ENCODE data around the gene COPG2. TPM values are rescaled to one million over a fixed set of nuclear protein-coding genes. Genes with fewer than 3 reads are reported as not detected.
"Not testable (repeated sequence)": the region's sequence is repeated elsewhere in the genome, so short reads cannot be mapped to it uniquely, and the experiment has no call there.

Gene COPG2
- total and polyA plus RNA-seq, 2 of the 4 experiments (the other 2 are of a cell fraction): 18.1 to 50.0 TPM

DNA sequence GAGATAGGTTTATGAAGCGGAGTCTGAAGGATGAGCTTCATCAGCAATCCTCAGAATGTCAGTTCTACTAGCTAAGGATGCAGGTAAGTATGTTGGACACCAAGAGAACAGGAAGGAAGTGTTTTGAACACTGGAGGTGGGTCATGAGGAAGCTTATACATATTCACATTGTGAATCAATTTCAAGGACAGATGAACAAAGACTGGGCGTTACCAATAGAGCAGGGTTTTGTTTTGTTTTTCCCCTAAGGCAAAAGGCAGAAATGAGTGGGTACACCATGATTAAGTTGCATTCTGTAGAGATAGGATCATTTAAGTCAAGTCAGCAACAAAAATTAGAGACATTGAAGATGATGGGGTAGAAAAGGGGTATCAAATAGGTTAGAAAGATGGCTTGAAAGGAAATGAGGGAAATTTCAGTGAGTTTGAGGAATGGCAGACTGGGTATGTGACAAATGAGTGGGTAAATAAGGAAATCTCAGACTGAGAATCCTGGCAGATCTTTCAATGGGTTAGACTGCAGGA lies 125.0 kb downstream of the COPG2 start:
- Histone ChIP-seq H3K27me3 (ENCODE audit: control insufficient read depth, insufficient read depth, low read length) (no peaks in the 10 kb centered on the region), H4K20me1 (ENCODE audit: insufficient read depth, low read length) (no peaks in the 10 kb centered on the region), H3K18ac (ENCODE audit: low read depth, low read length) (no peak overlapping the region), H4K91ac (ENCODE audit: insufficient read depth, low read depth, low read length) (no peak overlapping the region), H3K79me1 (ENCODE audit: low read depth in 1 of 2, low read length in 2 of 2) (no peaks in the 10 kb centered on the region), H3K9me1 (ENCODE audit: insufficient read depth, low read length) (peaks cover 3% of the 10 kb centered on the region; the same call in 1 of the 2 replicates), H2AK9ac (replicated peaks; ENCODE audit: low read depth, low read length, poor library complexity) (no peak overlapping the region), H3K14ac (replicated peaks; ENCODE audit: low read depth, low read length) (no peak overlapping the region), H4K8ac (ENCODE audit: low read depth in 2 of 2, low read length in 2 of 2) (no peak overlapping the region), H3K4ac (ENCODE audit: low read depth, low read length) (no peak overlapping the region), H2BK15ac (ENCODE audit: low read depth, low read length) (no peak overlapping the region), H3K27ac (ENCODE audit: insufficient read depth, low read length) (no peak overlapping the region), H2AK5ac (ENCODE audit: low read depth, low read length) (no peak overlapping the region), H4K5ac (ENCODE audit: low read depth, low read length) (no peak overlapping the region), H2BK120ac (ENCODE audit: low read depth, low read length) (no peak overlapping the region), H3K23ac (ENCODE audit: low read depth, low read length) (no peak overlapping the region), H3K36me3 (ENCODE audit: control insufficient read depth, insufficient read depth, low read length) (0 out of 2 replicates have a peak, but pooled peaks cover 3% of the 10 kb centered on the region), H3K4me3 (ENCODE audit: insufficient read depth, low read depth, low read length) (no peak overlapping the region), H3K9ac (ENCODE audit: low read depth, low read length) (no peak overlapping the region), H3K56ac (ENCODE audit: extremely low read depth, insufficient read depth, low read length) (no peak overlapping the region), H2AFZ (replicated peaks; ENCODE audit: low read length, poor library complexity) (no peak overlapping the region), H3K4me2 (ENCODE audit: low read depth, low read length) (no peak overlapping the region), H3K9me3 (ENCODE audit: control insufficient read depth, insufficient read depth, low read length) (no peaks in the 10 kb centered on the region), H3K4me1 (ENCODE audit: control insufficient read depth, insufficient read depth, low read length) (no peaks in the 10 kb centered on the region), H2BK5ac (ENCODE audit: low read depth, low read length, poor library complexity, severe bottlenecking) (no peak overlapping the region), H2BK20ac (ENCODE audit: low read depth, low read length) (no peak overlapping the region)
- 83% methylated on average over 1 of the region's 2 CpGs; no CpG with 5 or more reads in 1 of the 2 experiments for WGBS, 2 experiments (ENCODE audit: extremely low coverage in 2 of 2, insufficient read length in 1 of 2)
- no TSS peak for BruUV-seq (replicated peaks)
- intact Hi-C loops (cut with micrococcal nuclease) (no loop called here), in situ Hi-C loops (cut with MboI; ENCODE audit: low sequenced_read_pairs) (no loop called here), dilution Hi-C loops (cut with HindIII; ENCODE audit: low sequenced_read_pairs, unreplicated experiment) (no loop called here)
- POLR2A ChIA-PET (ENCODE audit: unreplicated experiment): no interaction called here
- DNase-seq (no peak), ATAC-seq (ENCODE audit: low read depth) (no peak)
- CTCF ChIA-PET: no interaction called here
- TF ChIP-seq POLR2A (IDR thresholded peaks at IDR 0.05; ENCODE audit: low read depth, low read length) (no peak), MAFK (IDR thresholded peaks at IDR 0.05; ENCODE audit: low read depth, low read length) (peak; percentile 47), MAZ (IDR thresholded peaks at IDR 0.05; ENCODE audit: borderline replicate concordance, low read depth, low read length) (no peak), NFE2L2 (IDR thresholded peaks at IDR 0.05; ENCODE audit: low read depth, low read length) (no peak)

DNA sequence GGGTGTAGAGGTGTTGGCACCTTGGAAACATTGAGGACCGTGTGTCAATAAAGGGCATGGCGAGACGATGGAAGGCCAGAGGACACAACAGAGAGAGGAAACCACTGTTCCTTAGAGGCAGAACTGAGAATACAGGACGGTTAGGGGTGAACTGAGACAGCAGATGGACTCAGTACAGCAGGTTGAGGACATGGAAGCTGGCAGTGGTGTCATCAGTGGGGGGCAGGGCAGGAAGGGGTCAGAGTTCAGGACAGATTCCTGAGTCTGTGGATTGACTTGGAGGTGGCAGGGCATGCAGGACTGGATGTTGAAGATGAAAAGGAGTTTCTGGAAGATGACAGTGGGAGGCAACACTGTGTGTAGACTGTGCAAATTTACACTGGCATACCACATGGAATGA lies 126.3 kb downstream of the COPG2 start:
- in situ Hi-C loops (cut with MboI; ENCODE audit: low sequenced_read_pairs); H3K4me3 ChIP-seq (ENCODE audit: insufficient read depth, low read depth, low read length); H3K14ac ChIP-seq (replicated peaks; ENCODE audit: low read depth, low read length); H3K56ac ChIP-seq (ENCODE audit: extremely low read depth, insufficient read depth, low read length); H2BK5ac ChIP-seq (ENCODE audit: low read depth, low read length, poor library complexity, severe bottlenecking); intact Hi-C loops (cut with micrococcal nuclease); H2AK5ac ChIP-seq (ENCODE audit: low read depth, low read length); H3K4me2 ChIP-seq (ENCODE audit: low read depth, low read length); H3K9ac ChIP-seq (ENCODE audit: low read depth, low read length); BruUV-seq (replicated peaks); H2BK120ac ChIP-seq (ENCODE audit: low read depth, low read length); H3K4ac ChIP-seq (ENCODE audit: low read depth, low read length); DNase-seq; H4K20me1 ChIP-seq (ENCODE audit: insufficient read depth, low read length); H3K4me1 ChIP-seq (ENCODE audit: control insufficient read depth, insufficient read depth, low read length); H3K27me3 ChIP-seq (ENCODE audit: control insufficient read depth, insufficient read depth, low read length); H3K36me3 ChIP-seq (ENCODE audit: control insufficient read depth, insufficient read depth, low read length); H3K27ac ChIP-seq (ENCODE audit: insufficient read depth, low read length); H4K8ac ChIP-seq (ENCODE audit: low read depth in 2 of 2, low read length in 2 of 2); H2BK15ac ChIP-seq (ENCODE audit: low read depth, low read length); ATAC-seq (ENCODE audit: low read depth); H2AK9ac ChIP-seq (replicated peaks; ENCODE audit: low read depth, low read length, poor library complexity); H3K9me3 ChIP-seq (ENCODE audit: control insufficient read depth, insufficient read depth, low read length); POLR2A ChIA-PET (ENCODE audit: unreplicated experiment); H4K5ac ChIP-seq (ENCODE audit: low read depth, low read length); H4K91ac ChIP-seq (ENCODE audit: insufficient read depth, low read depth, low read length); H3K9me1 ChIP-seq (ENCODE audit: insufficient read depth, low read length); H3K79me1 ChIP-seq (ENCODE audit: low read depth in 1 of 2, low read length in 2 of 2); CTCF ChIA-PET; H3K18ac ChIP-seq (ENCODE audit: low read depth, low read length); dilution Hi-C loops (cut with HindIII; ENCODE audit: low sequenced_read_pairs, unreplicated experiment); H3K23ac ChIP-seq (ENCODE audit: low read depth, low read length); H2AFZ ChIP-seq (replicated peaks; ENCODE audit: low read length, poor library complexity); H2BK20ac ChIP-seq (ENCODE audit: low read depth, low read length): not testable (repeated sequence)
- WGBS, 2 experiments (ENCODE audit: extremely low coverage in 2 of 2, insufficient read length in 1 of 2): 87% methylated on average over 3 of the region's 4 CpGs; no CpG with 5 or more reads in 1 of the 2 experiments
